ENCODE measurements around the gene PCDHGB6.
"Not testable (repeated sequence)": the region's sequence is repeated elsewhere in the genome, so short reads cannot be mapped to it uniquely, and the experiment has no call there.

PCDHGB6 gene

DNA sequence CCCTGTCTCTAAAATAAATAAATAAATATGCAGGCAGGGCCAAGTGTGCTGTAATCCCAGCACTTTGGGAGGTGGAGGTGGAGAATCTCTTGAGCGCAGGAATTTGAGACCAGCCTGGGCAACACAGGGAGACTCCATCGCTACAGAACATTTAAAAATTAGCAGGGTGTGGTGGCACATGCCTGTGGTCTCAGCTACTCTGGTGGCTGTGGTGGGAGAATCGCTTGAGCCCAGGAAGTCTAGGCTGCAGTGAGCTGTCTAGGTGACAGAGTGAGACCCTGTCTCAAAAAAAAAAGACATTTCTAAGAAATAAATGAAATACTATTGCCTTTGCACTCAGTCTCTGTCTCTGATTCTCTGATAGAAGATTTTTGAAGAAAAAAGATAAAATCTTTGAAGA lies 3.8 kb downstream of the PCDHGB6 start:
- no peak for DNase-seq (ENCODE audit: low read depth, low spot score)
- H3K4me3 ChIP-seq (ENCODE audit: low read depth, low read length): no peak overlapping the region
- TF ChIP-seq, protein P1, sequence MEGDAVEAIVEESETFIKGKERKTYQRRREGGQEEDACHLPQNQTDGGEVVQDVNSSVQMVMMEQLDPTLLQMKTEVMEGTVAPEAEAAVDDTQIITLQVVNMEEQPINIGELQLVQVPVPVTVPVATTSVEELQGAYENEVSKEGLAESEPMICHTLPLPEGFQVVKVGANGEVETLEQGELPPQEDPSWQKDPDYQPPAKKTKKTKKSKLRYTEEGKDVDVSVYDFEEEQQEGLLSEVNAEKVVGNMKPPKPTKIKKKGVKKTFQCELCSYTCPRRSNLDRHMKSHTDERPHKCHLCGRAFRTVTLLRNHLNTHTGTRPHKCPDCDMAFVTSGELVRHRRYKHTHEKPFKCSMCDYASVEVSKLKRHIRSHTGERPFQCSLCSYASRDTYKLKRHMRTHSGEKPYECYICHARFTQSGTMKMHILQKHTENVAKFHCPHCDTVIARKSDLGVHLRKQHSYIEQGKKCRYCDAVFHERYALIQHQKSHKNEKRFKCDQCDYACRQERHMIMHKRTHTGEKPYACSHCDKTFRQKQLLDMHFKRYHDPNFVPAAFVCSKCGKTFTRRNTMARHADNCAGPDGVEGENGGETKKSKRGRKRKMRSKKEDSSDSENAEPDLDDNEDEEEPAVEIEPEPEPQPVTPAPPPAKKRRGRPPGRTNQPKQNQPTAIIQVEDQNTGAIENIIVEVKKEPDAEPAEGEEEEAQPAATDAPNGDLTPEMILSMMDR (IDR thresholded peaks at IDR 0.05; ENCODE audit: insufficient read depth, low read length, missing control alignments): no peak
- ChIA-PET CTCF (interaction anchor here (3.1 to 16.4 kb wide), 4 partner anchors 10 to 156 kb away, joined by 30 to 288 read pairs (median 78); partner anchors contain the start of gene PCDHGA11), POLR2A (no interaction called here)

GRCh38 chr5:141412854-141413539 lies 5.2 kb downstream of the PCDHGB6 start, which contains the start of gene PCDHGA10:
Gene PCDHGA10 (plus strand): TSS chr5:141412987. CDS start chr5:141413176, 189 bp downstream.
- DNase-seq (ENCODE audit: low read depth, low spot score): no peak
- POLR2A ChIA-PET: interaction anchor here (0.6 to 0.9 kb wide), 2 partner anchors 111 to 148 kb away, joined by 4 to 5 read pairs; no protein-coding TSS in a partner anchor
- TF ChIP-seq, protein P1 (IDR thresholded peaks at IDR 0.05; ENCODE audit: insufficient read depth, low read length, missing control alignments): peak; percentile 48
- CTCF ChIA-PET: interaction anchor here (0.7 to 16.4 kb wide), 29 partner anchors 8 to 162 kb away, joined by 3 to 295 read pairs (median 6); partner anchors contain the start of genes PCDHGA1, PCDHGA11, PCDHGA12 and PCDHGA5
- peak within 1 kb of the TSS; percentile 53 for H3K4me3 ChIP-seq (ENCODE audit: low read depth, low read length)

GRCh38 chr5:141413540-141414069 lies 5.8 kb downstream of the PCDHGB6 start:
- CTCF ChIA-PET: interaction anchor here (0.6 to 16.4 kb wide), 27 partner anchors 8 to 214 kb away, joined by 3 to 295 read pairs (median 7); partner anchors contain the start of genes PCDHB11, PCDHGA1, PCDHGA11 and PCDHGA12
- no peak for DNase-seq (ENCODE audit: low read depth, low spot score)
- TF ChIP-seq, protein P1 (IDR thresholded peaks at IDR 0.05; ENCODE audit: insufficient read depth, low read length, missing control alignments): no peak
- POLR2A ChIA-PET: no interaction called here
- H3K4me3 ChIP-seq (ENCODE audit: low read depth, low read length): peak overlapping the region; percentile 53

DNA sequence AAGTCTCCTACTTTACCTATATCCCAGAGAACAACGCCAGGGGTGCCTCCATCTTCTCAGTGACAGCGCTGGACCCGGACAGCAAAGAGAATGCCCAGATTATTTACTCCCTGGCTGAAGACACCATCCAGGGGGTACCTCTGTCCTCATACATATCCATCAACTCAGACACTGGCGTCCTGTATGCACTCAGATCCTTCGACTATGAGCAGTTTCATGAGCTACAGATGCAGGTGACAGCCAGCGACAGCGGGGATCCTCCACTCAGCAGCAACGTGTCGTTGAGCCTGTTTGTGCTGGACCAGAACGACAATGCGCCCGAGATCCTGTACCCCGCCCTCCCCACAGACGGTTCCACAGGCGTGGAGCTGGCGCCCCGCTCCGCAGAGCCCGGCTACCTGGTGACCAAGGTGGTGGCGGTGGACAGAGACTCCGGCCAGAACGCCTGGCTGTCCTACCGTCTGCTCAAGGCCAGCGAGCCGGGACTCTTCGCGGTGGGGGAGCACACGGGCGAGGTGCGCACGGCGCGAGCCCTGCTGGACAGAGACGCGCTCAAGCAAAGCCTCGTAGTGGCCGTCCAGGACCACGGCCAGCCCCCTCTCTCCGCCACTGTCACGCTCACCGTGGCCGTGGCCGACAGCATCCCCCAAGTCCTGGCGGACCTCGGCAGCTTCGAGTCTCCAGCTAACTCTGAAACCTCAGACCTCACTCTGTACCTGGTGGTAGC lies 6.9 kb downstream of the PCDHGB6 start:
- CTCF ChIA-PET: interaction anchor here (0.6 to 16.4 kb wide), 15 partner anchors 12 to 215 kb away, joined by 3 to 295 read pairs (median 11); partner anchors contain the start of genes PCDHB11, PCDHGA12, PCDHGA9 and PCDHGB1
- H3K4me3 ChIP-seq (ENCODE audit: low read depth, low read length); DNase-seq (ENCODE audit: low read depth, low spot score); POLR2A ChIA-PET: not testable (repeated sequence)

DNA sequence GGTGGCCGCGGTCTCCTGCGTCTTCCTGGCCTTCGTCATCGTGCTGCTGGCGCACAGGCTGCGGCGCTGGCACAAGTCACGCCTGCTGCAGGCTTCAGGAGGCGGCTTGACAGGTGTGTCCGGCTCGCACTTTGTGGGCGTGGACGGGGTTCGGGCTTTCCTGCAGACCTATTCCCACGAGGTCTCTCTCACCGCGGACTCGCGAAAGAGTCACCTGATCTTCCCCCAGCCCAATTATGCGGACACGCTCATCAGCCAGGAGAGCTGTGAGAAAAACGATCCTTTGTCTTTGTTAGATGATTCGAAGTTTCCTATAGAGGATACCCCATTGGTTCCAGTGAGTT lies 7.4 kb downstream of the PCDHGB6 start:
- H3K4me3 ChIP-seq (ENCODE audit: low read depth, low read length); DNase-seq (ENCODE audit: low read depth, low spot score); POLR2A ChIA-PET: not testable (repeated sequence)
- CTCF ChIA-PET: interaction anchor here (1.5 to 16.4 kb wide), 7 partner anchors 15 to 152 kb away, joined by 3 to 303 read pairs (median 196); partner anchors contain the start of genes PCDHGA12 and PCDHGB5

DNA sequence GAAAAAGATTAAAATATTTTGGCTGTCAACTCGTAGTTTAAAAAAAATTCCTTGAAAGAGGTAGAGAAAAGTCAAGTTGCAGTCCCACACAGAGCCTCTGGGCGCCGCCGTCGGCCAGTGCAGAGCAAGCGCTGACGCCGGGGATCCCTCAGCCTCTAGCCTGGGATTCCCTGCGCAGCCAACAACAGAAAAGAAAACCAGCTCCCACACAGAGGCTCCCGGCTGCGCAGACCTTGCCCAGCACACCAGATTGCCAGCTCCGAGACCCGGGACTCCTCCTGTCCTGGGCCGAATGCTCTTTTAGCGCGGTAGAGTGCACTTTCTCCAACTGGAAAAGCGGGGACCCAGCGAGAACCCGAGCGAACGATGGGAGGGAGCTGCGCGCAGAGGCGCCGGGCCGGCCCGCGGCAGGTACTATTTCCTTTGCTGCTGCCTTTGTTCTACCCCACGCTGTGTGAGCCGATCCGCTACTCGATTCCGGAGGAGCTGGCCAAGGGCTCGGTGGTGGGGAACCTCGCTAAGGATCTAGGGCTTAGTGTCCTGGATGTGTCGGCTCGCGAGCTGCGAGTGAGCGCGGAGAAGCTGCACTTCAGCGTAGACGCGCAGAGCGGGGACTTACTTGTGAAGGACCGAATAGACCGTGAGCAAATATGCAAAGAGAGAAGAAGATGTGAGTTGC lies 9.8 kb downstream of the PCDHGB6 start, which contains the start of gene PCDHGB7:
TSS of gene PCDHGB7 (plus strand) at position 184 of the 679 bp plus-strand sequence. CDS start at position 367, 183 bp downstream.
- peak within 1 kb of the TSS; percentile 54 for H3K4me3 ChIP-seq (ENCODE audit: low read depth, low read length)
- ChIA-PET CTCF (interaction anchor here (0.6 to 16.4 kb wide), 28 partner anchors 10 to 186 kb away, joined by 3 to 303 read pairs (median 4); partner anchors contain the start of genes PCDHGA1, PCDHGA12, PCDHGA5 and PCDHGA6), POLR2A (interaction anchor here (1.0 kb wide), 2 partner anchors 140 to 146 kb away, joined by 4 read pairs; no protein-coding TSS in a partner anchor)
- DNase-seq (ENCODE audit: low read depth, low spot score): not testable (repeated sequence)
- TF ChIP-seq, protein P1 (IDR thresholded peaks at IDR 0.05; ENCODE audit: insufficient read depth, low read length, missing control alignments): peak; percentile 71
